IMR-90 (cell line): ENCODE measurements around the gene VCL. TPM values are rescaled to one million over a fixed set of nuclear protein-coding genes. Genes with fewer than 3 reads are reported as not detected.

ENCODE experiments used
- ATAC-seq: fragments of 200-7000 bp; cut with Tn5 transposase; 2 replicates; pipeline ENCODE4 v1.9.1; 2020; ENCODE audit warnings: low read depth, mild to moderate bottlenecking, moderate library complexity
- BruUV-seq: library from RNA; stranded (reverse); fragments of 400-500 nt; replicated peaks from 2 replicates; lab custom pipeline; 2021; lab: Mats Ljungman, UMichigan
- CTCF ChIA-PET: fragments of 300-600 bp; formaldehyde crosslinking; extraction: SDS; loops from one replicate; lab custom pipeline; 2021; ENCODE audit warnings: antibody characterized with exemption; lab: Yijun Ruan, JAX
- POLR2A ChIA-PET: fragments of 300-600 bp; sonication (Branson Sonifier 250); formaldehyde crosslinking; loops from one replicate; lab custom pipeline; 2022; ENCODE audit warnings: antibody characterized with exemption; ENCODE audit not compliant: unreplicated experiment; lab: Charles Lee
- DNase-seq: peaks from one replicate; pipeline ENCODE4 v3.0.0; 2013
- H2AFZ ChIP-seq: replicated peaks from 2 replicates; pipeline ENCODE3; 2013; ENCODE audit warnings: low read length, mild to moderate bottlenecking; ENCODE audit not compliant: poor library complexity
- H2AK5ac ChIP-seq: 2 replicates; pipeline ENCODE4 v1.6.1; 2013; ENCODE audit warnings: low read depth, low read length, inconsistent platforms
- H2AK9ac ChIP-seq: replicated peaks from 2 replicates; pipeline ENCODE3; 2013; ENCODE audit warnings: mild to moderate bottlenecking, low read depth, low read length, moderate library complexity; ENCODE audit not compliant: poor library complexity
- H2BK120ac ChIP-seq: 2 replicates; pipeline ENCODE4 v1.6.1; 2013; ENCODE audit warnings: low read depth, low read length, inconsistent platforms
- H2BK15ac ChIP-seq: 3 replicates; pipeline ENCODE4 v1.6.1; 2013; ENCODE audit warnings: low read depth, low read length, inconsistent platforms
- H2BK20ac ChIP-seq: 2 replicates; pipeline ENCODE4 v1.6.1; 2013; ENCODE audit warnings: low read depth, mild to moderate bottlenecking, inconsistent platforms, low read length, moderate library complexity
- H2BK5ac ChIP-seq: 2 replicates; pipeline ENCODE4 v1.6.1; 2013; ENCODE audit warnings: mild to moderate bottlenecking, low read depth, low read length, inconsistent platforms; ENCODE audit not compliant: poor library complexity, severe bottlenecking
- H3K14ac ChIP-seq: replicated peaks from 2 replicates; pipeline ENCODE4 v1.6.1; 2013; ENCODE audit warnings: low read depth, low read length, inconsistent platforms
- H3K18ac ChIP-seq: 2 replicates; pipeline ENCODE4 v1.6.1; 2013; ENCODE audit warnings: low read depth, low read length, control low read depth
- H3K23ac ChIP-seq: 2 replicates; pipeline ENCODE4 v1.6.1; 2013; ENCODE audit warnings: low read depth, low read length, inconsistent platforms
- H3K27ac ChIP-seq: 2 replicates; pipeline ENCODE4 v1.5.1; 2013; ENCODE audit warnings: mild to moderate bottlenecking, control low read depth, low read length; ENCODE audit not compliant: insufficient read depth
- H3K27me3 ChIP-seq: 2 replicates; pipeline ENCODE4 v1.6.1; 2013; ENCODE audit warnings: low read length; ENCODE audit not compliant: control insufficient read depth, insufficient read depth
- H3K36me3 ChIP-seq: 2 replicates; pipeline ENCODE4 v1.6.1; 2013; ENCODE audit warnings: low read length, mixed read lengths; ENCODE audit not compliant: control insufficient read depth, insufficient read depth
- H3K4ac ChIP-seq: 2 replicates; pipeline ENCODE4 v1.6.1; 2013; ENCODE audit warnings: low read depth, low read length, inconsistent platforms
- H3K4me1 ChIP-seq: 2 replicates; pipeline ENCODE4 v1.6.1; 2013; ENCODE audit warnings: low read length, mixed read lengths; ENCODE audit not compliant: control insufficient read depth, insufficient read depth
- H3K4me2 ChIP-seq: 2 replicates; pipeline ENCODE4 v1.6.1; 2013; ENCODE audit warnings: low read depth, mild to moderate bottlenecking, control low read depth, low read length, moderate library complexity
- H3K4me3 ChIP-seq: 2 replicates; pipeline ENCODE4 v1.5.1; 2013; ENCODE audit warnings: low read depth, mild to moderate bottlenecking, control low read depth, low read length, moderate library complexity; ENCODE audit not compliant: insufficient read depth
- H3K56ac ChIP-seq: 2 replicates; pipeline ENCODE4 v1.6.1; 2013; ENCODE audit warnings: low read length, inconsistent platforms; ENCODE audit not compliant: insufficient read depth; ENCODE audit errors: extremely low read depth
- H3K79me1 ChIP-seq, 2 experiments: 2 replicates each; pipeline ENCODE4 v1.6.1; 2013; ENCODE audit warnings: low read length in 2 of 2, inconsistent platforms in 1 of 2, low read depth in 1 of 2
- H3K9ac ChIP-seq: 2 replicates; pipeline ENCODE4 v1.6.1; 2013; ENCODE audit warnings: low read depth, low read length, control low read depth
- H3K9me1 ChIP-seq: 2 replicates; pipeline ENCODE4 v1.6.1; 2013; ENCODE audit warnings: low read length, inconsistent platforms; ENCODE audit not compliant: insufficient read depth
- H3K9me3 ChIP-seq: 2 replicates; pipeline ENCODE4 v1.6.1; 2013; ENCODE audit warnings: low read length; ENCODE audit not compliant: control insufficient read depth, insufficient read depth
- H4K20me1 ChIP-seq: 2 replicates; pipeline ENCODE4 v1.6.1; 2013; ENCODE audit warnings: low read length, inconsistent platforms; ENCODE audit not compliant: insufficient read depth
- H4K5ac ChIP-seq: 2 replicates; pipeline ENCODE4 v1.6.1; 2013; ENCODE audit warnings: mild to moderate bottlenecking, low read depth, low read length, control low read depth
- H4K8ac ChIP-seq, 2 experiments: 2 replicates each; pipeline ENCODE4 v1.6.1; 2013; ENCODE audit warnings: low read depth in 2 of 2, low read length in 2 of 2, control low read depth in 1 of 2, inconsistent platforms in 1 of 2
- H4K91ac ChIP-seq: 2 replicates; pipeline ENCODE4 v1.6.1; 2013; ENCODE audit warnings: low read depth, low read length, inconsistent platforms; ENCODE audit not compliant: insufficient read depth
- BHLHE40 ChIP-seq: fragments of 150-350 bp; IDR thresholded peaks from 2 replicates; pipeline ENCODE4 v1.6.1; 2016; ENCODE audit warnings: mild to moderate bottlenecking, low read depth, low read length
- CEBPB ChIP-seq: IDR thresholded peaks from 2 replicates; pipeline ENCODE4 v1.6.1; 2012; ENCODE audit warnings: low read depth, low read length, improper control_type of control experiment
- CHD1 ChIP-seq: IDR thresholded peaks from 2 replicates; pipeline ENCODE4 v1.6.1; 2012; ENCODE audit warnings: low read depth, low read length, improper control_type of control experiment
- CTCF ChIP-seq: conservative IDR thresholded peaks from 2 replicates; pipeline ENCODE4 v1.5.1; 2012; ENCODE audit warnings: mild to moderate bottlenecking, low read depth, low read length, improper control_type of control experiment
- MAFK ChIP-seq: IDR thresholded peaks from 2 replicates; pipeline ENCODE4 v1.6.1; 2012; ENCODE audit warnings: low read depth, low read length, improper control_type of control experiment
- MAZ ChIP-seq: IDR thresholded peaks from 2 replicates; pipeline ENCODE4 v1.6.1; 2012; ENCODE audit warnings: low read depth, mild to moderate bottlenecking, low read length, improper control_type of control experiment, moderate library complexity, borderline replicate concordance
- MXI1 ChIP-seq: IDR thresholded peaks from 2 replicates; pipeline ENCODE4 v1.6.1; 2012; ENCODE audit warnings: low read depth, mild to moderate bottlenecking, low read length, moderate library complexity, borderline replicate concordance
- POLR2A ChIP-seq: IDR thresholded peaks from 2 replicates; pipeline ENCODE4 v1.6.1; 2012; ENCODE audit warnings: mild to moderate bottlenecking, low read depth, low read length
- RAD21 ChIP-seq: IDR thresholded peaks from 2 replicates; pipeline ENCODE4 v1.6.1; 2012; ENCODE audit warnings: low read length, improper control_type of control experiment
- RCOR1 ChIP-seq: IDR thresholded peaks from 2 replicates; pipeline ENCODE4 v1.6.1; 2012; ENCODE audit warnings: mild to moderate bottlenecking, low read length, improper control_type of control experiment; ENCODE audit not compliant: insufficient replicate concordance
- RFX5 ChIP-seq: IDR thresholded peaks from 2 replicates; pipeline ENCODE4 v1.8.0; 2012; ENCODE audit warnings: low read depth, mild to moderate bottlenecking, low read length, moderate library complexity
- SMC3 ChIP-seq: fragments of 150-350 bp; IDR thresholded peaks from 2 replicates; pipeline ENCODE4 v1.6.1; 2016; ENCODE audit warnings: low read depth, mild to moderate bottlenecking, antibody characterized with exemption, low read length, moderate library complexity
- WGBS, 2 experiments: methylation state at CpG; one replicate each; pipeline versions ENCODE4 v1.1.5 to v1.1.7; 2013; ENCODE audit warnings: missing lambda C conversion rate in 2 of 2; ENCODE audit not compliant: insufficient read length in 1 of 2; ENCODE audit errors: extremely low coverage in 2 of 2; 5-methylcytosine and 5-hydroxymethylcytosine counted together
- dilution Hi-C: fragments of 300-500 bp; cut with HindIII; formaldehyde crosslinking; loops from one replicate; pipeline ENCODE4 v1.14.3; 2018; ENCODE audit warnings: low sequenced_read_pairs; ENCODE audit not compliant: unreplicated experiment
- in situ Hi-C: fragments of 300-500 bp; cut with MboI; formaldehyde crosslinking; loops from 3 replicates; pipeline ENCODE4 v1.14.3; 2019; ENCODE audit warnings: low sequenced_read_pairs, inconsistent platforms, mixed read lengths
- intact Hi-C: fragments of 100-400 bp; cut with micrococcal nuclease; formaldehyde crosslinking; loops from 2 replicates; pipeline ENCODE4 v1.10.0; 2022
- polyA plus RNA-seq, 3 experiments: library from polyadenylated mRNA; depleted of rRNA; stranded (reverse); fragments of >200 nt; gene quantifications; 2 replicates each; pipeline ENCODE4 v1.2.3, GENCODE V29; 2012; ENCODE audit warnings: low replicate concordance in 1 of 3
- total RNA-seq: library from RNA; depleted of rRNA; stranded (reverse); fragments of >200 nt; gene quantifications from 2 replicates; pipeline ENCODE4 v1.2.3, GENCODE V29; 2012

Gene VCL
- total and polyA plus RNA-seq, 2 of the 4 experiments (the other 2 are of a cell fraction) = 227 to 283 TPM

GRCh38 chr10:74118804-74119203 lies 120.9 kb downstream of the VCL start:
- Histone ChIP-seq H3K4me2 (no peak overlapping the region), H3K23ac (no peak overlapping the region), H2AK9ac (no peak overlapping the region), H3K14ac (no peak overlapping the region), H3K27ac (no peak overlapping the region), H3K4me3 (no peak overlapping the region), H2AK5ac (no peak overlapping the region), H4K91ac (no peak overlapping the region), H3K4me1 (peaks cover 13% of the 10 kb centered on the region), H3K27me3 (no peaks in the 10 kb centered on the region), H3K79me1 (peaks cover 31 to 67% of the 10 kb centered on the region in 2 experiments; a peak in 3 of 4 replicates), H4K5ac (no peak overlapping the region), H3K36me3 (peaks cover 66% of the 10 kb centered on the region), H4K8ac (no peak overlapping the region), H2BK15ac (no peak overlapping the region), H2BK120ac (no peak overlapping the region), H2BK20ac (no peak overlapping the region), H2AFZ (no peak overlapping the region), H3K9ac (no peak overlapping the region), H3K9me3 (no peaks in the 10 kb centered on the region), H3K56ac (no peak overlapping the region), H4K20me1 (peaks cover 48% of the 10 kb centered on the region), H3K18ac (no peak overlapping the region), H2BK5ac (no peak overlapping the region), H3K9me1 (peaks cover 4% of the 10 kb centered on the region), H3K4ac (no peak overlapping the region)
- in situ Hi-C loops = no loop called here
- dilution Hi-C loops = no loop called here
- CTCF ChIA-PET = interaction anchor here (1.1 kb wide), 1 partner anchor 20 kb away, joined by 3 read pairs; no protein-coding TSS in a partner anchor
- ATAC-seq (peak; percentile 19; the same call in 1 of the 2 replicates), DNase-seq (no peak)
- BruUV-seq = no TSS peak
- 95% methylated on average over 3 of the region's 3 CpGs; no CpG with 5 or more reads in 1 of the 2 experiments for WGBS, 2 experiments
- POLR2A ChIA-PET = no interaction called here
- TF ChIP-seq CHD1 (no peak), CTCF (no peak), RFX5 (no peak), BHLHE40 (no peak), SMC3 (no peak), POLR2A (no peak), MAZ (no peak), MAFK (no peak), RAD21 (no peak), MXI1 (no peak), RCOR1 (no peak), CEBPB (no peak)
- intact Hi-C loops = no loop called here
